HG03097 (cell line): Measurements from ENCODE around the gene SEPTIN10.
"Not testable (repeated sequence)": the region's sequence is repeated elsewhere in the genome, so short reads cannot be mapped to it uniquely, and the experiment has no call there.

Source experiments
- ATAC-seq: cut with Tn5 transposase; IDR thresholded peaks from one replicate; pipeline ENCODE4 v1.9.1; 2021; ENCODE audit not compliant: unreplicated experiment, low FRiP score

Gene SEPTIN10

DNA sequence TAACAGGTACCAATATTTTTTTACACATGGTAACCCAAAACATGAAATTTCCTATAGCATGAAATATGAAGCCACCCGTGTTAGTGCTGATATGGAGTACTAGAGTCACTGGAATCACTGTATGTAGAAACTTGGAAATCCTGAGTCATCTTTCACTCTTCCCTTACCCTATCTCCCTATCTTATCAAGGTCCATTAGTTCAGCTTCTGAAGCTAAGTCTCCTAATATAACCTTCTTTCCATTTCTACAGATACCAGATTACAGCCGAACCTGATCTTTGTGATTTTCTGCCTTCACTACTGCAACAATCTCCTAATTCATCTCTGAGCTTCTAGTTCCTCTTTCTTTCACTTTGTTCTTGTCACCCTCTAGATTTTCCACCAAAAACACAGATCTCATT lies 59.0 kb downstream of the SEPTIN10 start:
- ATAC-seq: no peak

- ATAC-seq: no peak
Measured at GRCh38 chr2:109549016-109549590, 64.7 kb downstream of the SEPTIN10 start.

DNA sequence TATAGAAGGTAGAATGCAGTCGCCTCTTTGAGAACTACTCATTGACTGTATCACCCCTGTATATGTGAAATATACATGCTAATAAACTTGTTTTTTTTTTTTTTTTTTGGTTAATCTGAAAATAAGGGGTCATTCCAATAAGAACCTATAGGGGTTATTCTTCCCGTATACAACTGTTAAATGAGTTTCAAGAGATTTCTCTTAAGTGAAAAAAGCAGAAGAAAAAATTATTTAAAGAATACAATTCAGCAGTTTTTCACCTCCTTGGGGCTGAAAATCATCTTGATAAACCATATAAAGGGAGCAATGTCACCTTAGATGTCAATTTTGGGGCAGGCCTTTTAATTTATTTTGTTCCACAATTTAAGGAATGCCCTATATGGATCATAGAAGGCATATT lies 66.5 kb downstream of the SEPTIN10 start:
- ATAC-seq: no peak

- ATAC-seq: no peak
Measured at GRCh38 chr2:109545828-109546713, 67.7 kb downstream of the SEPTIN10 start.

- no peak for ATAC-seq
Measured at GRCh38 chr2:109542384-109542783, 71.4 kb downstream of the SEPTIN10 start.

- no peak for ATAC-seq
Measured at GRCh38 chr2:109538546-109538945, 75.2 kb downstream of the SEPTIN10 start.

- ATAC-seq: no peak
Measured at GRCh38 chr2:109537565-109538222, 76.1 kb downstream of the SEPTIN10 start.

GRCh38 chr2:109536556-109536955 lies 77.2 kb downstream of the SEPTIN10 start:
- not testable (repeated sequence) for ATAC-seq

DNA sequence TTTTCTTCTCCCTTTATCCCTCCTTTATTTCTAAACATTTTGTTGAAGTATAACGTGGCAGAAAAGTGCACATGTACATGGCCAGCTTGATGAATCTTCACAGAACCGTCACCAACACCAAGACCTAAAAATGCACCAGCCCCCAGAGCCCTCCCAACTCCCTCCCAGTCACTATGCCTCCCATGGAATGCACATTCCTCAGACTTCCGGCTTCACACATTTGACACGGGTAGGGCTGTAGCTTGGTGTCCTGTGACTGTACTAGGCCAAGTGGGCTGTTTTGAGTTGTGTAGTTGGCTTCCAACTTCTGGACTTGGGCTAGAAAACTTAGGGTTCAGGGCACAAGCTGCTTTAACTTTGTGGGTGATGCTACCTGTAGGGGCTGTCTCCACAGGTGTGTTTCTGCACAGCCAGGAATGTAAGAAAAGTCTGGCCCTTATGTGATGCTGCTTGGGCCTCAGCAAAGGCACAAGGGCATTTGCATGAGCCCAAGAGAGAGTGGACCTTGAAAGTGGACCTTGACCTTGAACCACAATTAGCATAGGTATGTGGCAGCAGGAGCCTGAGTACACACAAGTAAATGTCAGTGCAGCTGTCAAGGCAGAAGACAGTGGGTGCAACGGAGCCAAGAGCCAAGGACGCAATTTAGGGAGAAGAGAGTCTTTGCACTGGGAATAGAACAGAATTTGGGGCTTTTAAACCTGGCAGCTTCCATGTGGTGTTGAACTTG lies 78.4 kb downstream of the SEPTIN10 start:
- no peak for ATAC-seq

GRCh38 chr2:109533823-109534222 lies 79.9 kb downstream of the SEPTIN10 start:
- no peak for ATAC-seq

DNA sequence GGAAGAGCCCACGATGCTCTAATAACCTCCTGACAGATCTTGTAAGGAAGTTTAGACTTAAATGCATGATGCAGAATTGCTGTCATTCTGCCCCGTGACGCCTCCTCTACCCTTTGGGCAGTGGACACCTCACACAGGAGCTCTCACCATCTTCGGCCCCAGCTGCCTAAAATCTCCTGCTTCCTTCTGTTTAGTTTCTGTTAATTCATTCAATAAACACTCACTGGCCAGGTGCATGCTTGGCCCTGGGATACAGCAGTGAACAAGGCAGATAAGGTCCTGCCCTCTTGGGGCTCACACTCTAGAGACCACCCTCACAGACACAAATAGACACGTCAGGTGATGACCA lies 81.1 kb downstream of the SEPTIN10 start:
- ATAC-seq: no peak

- no peak for ATAC-seq
Measured at GRCh38 chr2:109531896-109532727, 81.7 kb downstream of the SEPTIN10 start.

DNA sequence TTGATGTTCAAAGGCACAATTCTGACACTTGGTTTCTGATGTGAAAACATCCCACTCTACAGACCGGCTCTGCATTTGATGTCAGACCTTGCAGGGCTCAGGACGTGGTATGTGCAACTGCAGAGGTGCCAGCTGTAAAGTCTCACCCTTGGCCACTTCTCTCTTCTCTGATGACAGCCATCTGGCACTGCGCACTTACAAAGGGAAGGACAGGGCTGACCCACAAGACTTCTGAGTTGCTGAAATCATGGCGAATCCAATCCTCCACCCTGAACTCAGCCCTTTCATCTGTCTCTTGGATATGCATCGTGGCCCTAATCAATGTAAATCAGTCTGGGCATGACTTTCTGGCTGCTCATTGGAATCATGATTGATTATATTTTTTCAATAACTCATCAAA lies 82.5 kb downstream of the SEPTIN10 start:
- ATAC-seq: no peak

DNA sequence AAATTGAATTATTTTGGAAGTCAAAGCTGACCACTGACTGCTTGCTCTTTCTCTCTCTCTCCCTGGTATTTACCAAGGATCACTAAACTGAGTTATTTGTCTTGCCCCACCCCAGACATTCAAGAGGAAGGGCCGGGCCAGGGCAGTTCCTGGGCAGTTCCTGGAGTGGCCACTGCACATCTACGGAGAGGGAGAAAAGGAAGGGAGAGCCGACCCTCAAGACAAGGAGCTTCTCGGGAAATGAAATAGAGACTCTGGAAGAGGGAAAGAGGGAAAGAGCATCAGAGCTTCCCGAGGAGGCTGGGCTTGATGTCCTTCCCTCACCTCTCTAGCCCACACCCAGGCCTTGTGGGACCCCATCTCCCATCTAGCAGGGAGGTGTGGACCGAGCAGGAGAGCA lies 83.1 kb downstream of the SEPTIN10 start:
- ATAC-seq: no peak

GRCh38 chr2:109529532-109530449 lies 84.0 kb downstream of the SEPTIN10 start:
- no peak for ATAC-seq

DNA sequence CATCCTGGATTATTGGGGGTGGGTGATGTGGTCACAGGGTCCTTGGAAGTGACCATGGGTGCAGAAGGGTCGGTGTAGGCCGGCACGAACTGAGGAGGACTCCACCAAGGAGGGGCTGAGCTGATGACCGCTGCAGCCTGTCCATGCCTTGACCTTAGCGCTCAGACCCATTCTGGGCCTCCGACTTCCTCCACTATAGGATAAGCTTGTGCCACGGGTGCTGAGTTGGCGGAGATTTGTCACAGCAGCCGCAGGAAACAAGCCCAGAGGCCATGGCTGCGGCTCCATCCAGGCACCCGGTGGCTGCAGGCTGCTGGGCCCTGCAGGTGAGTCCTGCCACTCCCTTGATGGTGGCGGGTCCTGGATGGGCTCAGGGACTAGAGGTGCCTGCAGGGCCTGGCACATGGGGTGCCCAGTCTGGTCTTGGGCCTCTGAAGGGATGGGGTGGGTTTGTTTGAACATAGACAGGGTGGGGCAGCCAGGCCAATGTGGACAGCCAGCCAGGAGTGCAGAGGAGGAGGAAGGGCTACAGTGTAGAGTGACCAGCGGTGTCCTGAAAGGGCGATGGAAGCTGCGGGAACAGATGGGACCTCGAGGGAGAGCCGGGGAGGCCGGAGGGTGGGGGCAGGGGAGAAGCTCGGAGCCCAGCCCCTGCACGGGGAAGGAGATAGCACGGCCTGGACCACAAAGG lies 84.8 kb downstream of the SEPTIN10 start:
- no peak for ATAC-seq

DNA sequence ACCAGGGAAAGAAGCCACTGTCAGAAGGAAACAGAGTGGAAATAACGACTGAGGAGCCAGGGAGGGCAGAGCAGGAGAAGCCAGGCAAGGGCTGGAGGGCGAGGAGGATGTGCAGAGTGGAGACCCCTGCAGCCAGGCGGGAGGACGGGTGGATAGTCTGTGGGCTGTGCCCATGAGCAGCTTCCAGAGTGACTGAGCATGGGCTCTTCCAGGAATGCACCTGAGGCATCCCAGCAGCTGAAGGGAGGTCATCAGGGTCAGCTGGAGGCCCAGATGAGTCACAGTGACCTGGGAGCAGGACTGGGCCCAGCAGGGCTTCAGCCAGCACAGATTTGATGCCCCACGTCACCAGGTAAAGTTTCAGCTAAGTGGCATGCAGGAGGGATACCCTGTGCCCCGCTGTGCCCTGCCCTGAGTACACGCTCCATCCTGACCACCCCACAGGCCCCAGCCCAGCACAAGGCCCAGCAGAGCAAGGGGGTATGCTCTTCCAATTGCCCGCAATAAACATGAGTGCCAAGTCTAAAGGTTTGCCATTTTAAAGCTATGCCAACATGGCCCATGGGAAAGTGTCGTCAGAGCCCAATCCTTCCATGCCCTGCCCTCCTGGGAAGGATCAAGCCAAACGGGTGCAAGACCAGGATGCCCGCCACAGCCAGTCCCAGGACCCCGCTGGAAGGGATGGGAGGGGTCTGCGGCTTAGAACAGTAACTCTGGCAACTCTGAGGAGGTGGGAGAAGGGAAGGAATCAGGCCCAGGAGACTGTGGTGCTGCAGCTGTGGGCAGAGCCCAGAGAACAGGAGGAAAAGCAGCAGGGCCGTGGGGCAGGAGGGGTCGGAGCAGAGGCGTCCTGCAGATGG lies 85.7 kb downstream of the SEPTIN10 start:
- no peak for ATAC-seq

- ATAC-seq: no peak
Measured at GRCh38 chr2:109527079-109527478, 86.7 kb downstream of the SEPTIN10 start.
